K562 (cell line): Measurements from ENCODE around the gene CRNN. TPM values are rescaled to one million over a fixed set of nuclear protein-coding genes. Genes with fewer than 3 reads are reported as not detected.

Experiments used
- JUND ChIP-seq, 2 experiments: IDR thresholded peaks; 2 replicates in 1 of 2; 3 replicates in 1 of 2; pipeline ENCODE4 v1.6.1; 2011; ENCODE audit warnings: borderline replicate concordance in 2 of 2, low read depth in 2 of 2, low read length in 2 of 2, improper control_type of control experiment in 1 of 2, missing biosample characterization in 1 of 2, missing genetic modification characterization in 1 of 2, missing genetic modification reagents in 1 of 2
- NEUROD1 ChIP-seq: fragments of 150-350 bp; IDR thresholded peaks from 2 replicates; pipeline ENCODE4 v1.6.1; 2014; ENCODE audit warnings: borderline replicate concordance, low read length, low read depth; ENCODE audit not compliant: partially characterized antibody
- RUNX1 ChIP-seq: sonication (generic); IDR thresholded peaks from 2 replicates; pipeline ENCODE4 v1.6.1; 2016; ENCODE audit warnings: antibody characterized with exemption, low read depth
- ZNF407 ChIP-seq: fragments of 450-650 bp; IDR thresholded peaks from 2 replicates; pipeline ENCODE4 v1.6.1; 2016; ENCODE audit warnings: low read depth
- ZNF830 ChIP-seq: fragments of 250-450 bp; sonication (Bioruptor Pico); IDR thresholded peaks from 2 replicates; pipeline ENCODE4 v1.5.0; 2021; ENCODE audit warnings: mild to moderate bottlenecking
- polyA plus RNA-seq, 8 experiments: library from polyadenylated mRNA; depleted of rRNA in 4 of 8; stranded (reverse) in 5 of 8; unstranded in 3 of 8; fragments of >200 nt; fragmentation: Nextera tagmentation in 2 of 8; fragmentation: Illumina TruSeq in 1 of 8; extraction: Ambion mirVana in 2 of 8; extraction: Trizol in 1 of 8; gene quantifications; 2 replicates each; pipeline versions ENCODE4 v1.2.1 to v1.2.3, GENCODE V29; 2011 to 2014; ENCODE audit warnings: inconsistent platforms in 1 of 8, missing spikeins in 1 of 8
- total RNA-seq, 7 experiments: library from RNA; depleted of rRNA in 6 of 7; stranded (reverse); fragments of >200 nt in 6 of 7; fragmentation: Illumina TruSeq in 2 of 7; extraction: Trizol in 2 of 7; gene quantifications; 2 replicates each; pipeline versions ENCODE4 v1.2.1 to v1.2.3, GENCODE V29; 2011 to 2021; ENCODE audit warnings: low replicate concordance in 1 of 7

Gene CRNN
- total and polyA plus RNA-seq, 9 of the 15 experiments (the other 6 are each of a cell fraction or from before 2014, with no cell fraction given), result not detected

GRCh38 chr1:152448496-152448895 is 34.4 kb upstream of the CRNN start (continued):
- no peak for TF ChIP-seq ZNF407
- TF ChIP-seq ZNF830, result no peak
- no peak for TF ChIP-seq JUND (IDR thresholded peaks at IDR 0.05; ENCODE audit: borderline replicate concordance, low read depth, low read length)
- no peak for TF ChIP-seq JUND (tag; IDR thresholded peaks at IDR 0.05; ENCODE audit: borderline replicate concordance, low read depth, low read length)
- TF ChIP-seq NEUROD1, result no peak
- no peak for TF ChIP-seq RUNX1
- TF ChIP-seq, all 486 proteins: peak for 0
